GM12891 (cell line): ENCODE data around the gene COG5.

Experiments
- POLR2A ChIP-seq: IDR thresholded peaks from 2 replicates; pipeline ENCODE4 v1.6.1; 2011; ENCODE audit warnings: low read depth, low read length, control low read depth
- POLR2AphosphoS5 ChIP-seq: IDR thresholded peaks from 2 replicates; pipeline ENCODE4 v1.6.1; 2011; ENCODE audit warnings: low read depth, low read length, control low read depth
- POU2F2 ChIP-seq: IDR thresholded peaks from 2 replicates; pipeline ENCODE4 v1.6.1; 2011; ENCODE audit warnings: low read depth, mild to moderate bottlenecking, control low read depth, low read length, moderate library complexity
- TAF1 ChIP-seq: IDR thresholded peaks from 2 replicates; pipeline ENCODE4 v1.6.1; 2011; ENCODE audit warnings: low read depth, low read length, control low read depth

DNA sequence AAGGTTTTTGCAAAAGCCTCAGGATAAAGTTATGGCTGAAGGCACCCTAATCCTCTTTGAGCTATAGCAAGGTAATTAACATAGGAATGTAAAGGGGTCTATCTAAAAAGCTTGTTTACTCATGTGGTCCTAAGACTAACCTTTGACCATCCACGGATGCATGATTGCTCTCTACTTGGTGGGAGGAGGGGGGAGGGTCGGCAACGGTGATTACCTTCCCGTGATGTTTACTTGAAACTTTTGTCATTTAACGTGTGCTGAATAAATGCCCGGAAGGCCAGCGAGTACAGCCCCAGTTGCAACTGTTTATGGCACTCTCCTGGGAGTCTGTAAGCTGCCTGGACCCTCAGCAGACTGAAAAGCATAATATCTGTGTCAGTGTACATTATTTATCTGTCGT, 172.8 kb downstream of the COG5 start:
- TF ChIP-seq POLR2AphosphoS5 = no peak
- TF ChIP-seq TAF1 = no peak
- TF ChIP-seq POLR2A = no peak
- TF ChIP-seq POU2F2 = no peak
